Measurements from ENCODE around the gene TSC22D1. TPM values are rescaled to one million over a fixed set of nuclear protein-coding genes. Genes with fewer than 3 reads are reported as not detected.

TSC22D1 gene
- total and polyA plus RNA-seq, 4 donors, result 21.0 to 43.5 (median 37.0) TPM

DNA sequence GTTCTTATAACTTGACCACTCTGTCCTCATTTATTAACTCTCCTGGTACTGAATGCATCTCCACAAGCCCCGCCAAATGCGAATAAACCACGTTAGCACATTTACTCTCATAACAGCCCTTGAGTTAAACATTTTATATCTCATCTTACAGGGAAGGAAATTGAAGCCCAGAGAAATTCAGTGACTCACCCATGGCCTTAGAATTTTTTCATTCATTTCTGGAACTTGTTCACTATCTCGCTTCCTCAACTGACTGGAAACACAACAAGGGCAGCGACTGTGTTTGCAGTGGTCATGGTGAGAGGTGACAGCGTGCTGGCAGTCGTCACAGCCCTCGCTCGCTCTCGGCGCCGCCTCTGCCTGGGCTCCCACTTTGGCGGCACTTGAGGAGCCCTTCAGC is 163.0 kb downstream of the TSC22D1 start:
- DNase-seq (ENCODE audit: low spot score), result no peak
- 95% methylated on average over 13 of the region's 13 CpGs for WGBS
- Histone ChIP-seq H3K9ac (ENCODE audit: low read depth in 1 of 2, low read length in 2 of 2) (no peak overlapping the region), H3K4me1 (ENCODE audit: control insufficient read depth in 4 of 4, insufficient read depth in 4 of 4, low read length in 3 of 4) (no peaks in the 10 kb centered on the region), H3K36me3 (ENCODE audit: control insufficient read depth in 4 of 4, insufficient read depth in 3 of 4, low read depth in 1 of 4, low read length in 3 of 4) (no peaks in the 10 kb centered on the region), H3K9me3 (ENCODE audit: control insufficient read depth in 4 of 4, low read length in 3 of 4) (no peaks in the 10 kb centered on the region), H3K4me3 (ENCODE audit: low read depth in 1 of 3, low read length in 3 of 3) (no peak overlapping the region), H3K27me3 (ENCODE audit: control insufficient read depth in 4 of 4, insufficient read depth in 4 of 4, low read length in 3 of 4) (no peaks in the 10 kb centered on the region), H3K27ac (ENCODE audit: low read depth in 1 of 2, low read length in 2 of 2) (no peak overlapping the region)
- TF ChIP-seq JUND (IDR thresholded peaks at IDR 0.05) (no peak), HNF4A (conservative IDR thresholded peaks at IDR 0.05) (no peak), RAD21 (IDR thresholded peaks at IDR 0.05) (no peak), FOXA1 (IDR thresholded peaks at IDR 0.05) (no peak), TAF1 (conservative IDR thresholded peaks at IDR 0.05) (no peak), GABPA (IDR thresholded peaks at IDR 0.05 in 1 of 2, conservative IDR thresholded peaks at IDR 0.05 in 1 of 2) (no peak), MAX (IDR thresholded peaks at IDR 0.05) (no peak), CTCF (IDR thresholded peaks at IDR 0.05; ENCODE audit: low read depth, low read length, missing input control) (no peak), EGR1 (IDR thresholded peaks at IDR 0.05; ENCODE audit: low read depth in 2 of 2) (no peak), YY1 (IDR thresholded peaks at IDR 0.05) (no peak), ZBTB33 (IDR thresholded peaks at IDR 0.05) (no peak), NR2F2 (IDR thresholded peaks at IDR 0.05) (no peak), RXRA (IDR thresholded peaks at IDR 0.05) (no peak), SP1 (IDR thresholded peaks at IDR 0.05) (no peak), HNF4G (IDR thresholded peaks at IDR 0.05) (no peak), FOXA2 (IDR thresholded peaks at IDR 0.05) (no peak), REST (IDR thresholded peaks at IDR 0.05) (no peak)
- TF ChIP-seq, protein P1, sequence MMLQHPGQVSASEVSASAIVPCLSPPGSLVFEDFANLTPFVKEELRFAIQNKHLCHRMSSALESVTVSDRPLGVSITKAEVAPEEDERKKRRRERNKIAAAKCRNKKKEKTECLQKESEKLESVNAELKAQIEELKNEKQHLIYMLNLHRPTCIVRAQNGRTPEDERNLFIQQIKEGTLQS (IDR thresholded peaks at IDR 0.05), result no peak
